ENCODE results near the gene RETREG2. TPM values are rescaled to one million over a fixed set of nuclear protein-coding genes. Genes with fewer than 3 reads are reported as not detected.

Gene RETREG2
- total RNA-seq, 1 donor from 2014 or later, result 29.9 TPM

DNA sequence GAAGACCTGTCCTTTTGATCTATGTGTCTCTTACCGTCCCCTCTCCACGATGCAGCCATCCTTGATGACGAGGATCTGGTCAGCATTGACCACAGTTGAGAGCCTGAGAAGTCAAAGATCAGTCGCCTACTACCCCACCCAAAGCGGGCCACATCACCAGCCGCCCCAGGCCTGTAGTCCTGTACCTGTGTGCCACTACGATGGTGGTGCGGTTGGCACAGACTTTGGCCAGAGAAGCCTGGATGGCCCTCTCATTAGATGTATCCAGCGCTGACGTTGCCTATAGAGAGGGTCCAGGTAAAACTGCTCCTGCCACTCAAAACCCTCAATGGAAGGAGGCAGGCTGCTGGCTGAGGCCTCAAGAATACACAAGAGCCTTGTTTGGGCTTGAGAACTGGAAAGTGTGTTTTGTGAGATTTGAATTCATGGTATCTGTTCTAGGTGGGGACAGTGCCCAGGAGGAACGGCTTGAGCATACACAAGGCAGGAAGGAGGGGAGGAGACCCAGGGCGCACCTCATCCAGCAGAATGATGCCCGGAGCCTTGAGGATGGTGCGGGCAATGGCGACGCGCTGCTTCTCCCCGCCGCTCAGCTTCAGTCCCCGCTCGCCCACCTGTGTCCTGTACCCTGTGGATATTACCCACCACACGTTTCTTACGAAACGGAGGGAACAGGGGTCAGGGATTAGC lies 32.3 kb downstream of the RETREG2 start:
- Histone ChIP-seq H3K36me3 (peaks cover 66% of the 10 kb centered on the region), H3K27ac (replicated peaks) (no peak overlapping the region)
- DNase-seq, result no peak

GRCh38 chr2:219210886-219211362 lies 32.8 kb downstream of the RETREG2 start:
- H3K27ac ChIP-seq (replicated peaks), result no peak overlapping the region
- H3K9me3 ChIP-seq (replicated peaks), result no peaks in the 10 kb centered on the region
- H3K4me3 ChIP-seq, result no peak overlapping the region
- intact Hi-C loops (cut with micrococcal nuclease), result no loop called here
- H3K36me3 ChIP-seq, result peaks cover 72% of the 10 kb centered on the region
- no peak for DNase-seq
- peaks cover 25% of the 10 kb centered on the region for H3K4me1 ChIP-seq
- no peaks in the 10 kb centered on the region for H3K27me3 ChIP-seq (ENCODE audit: low read depth)
- no peak for TF ChIP-seq CTCF (IDR thresholded peaks at IDR 0.05; ENCODE audit: borderline replicate concordance)

More for the DNA sequence above, 32.3 kb downstream of the RETREG2 start:
- Histone ChIP-seq H3K4me1 (peaks cover 27% of the 10 kb centered on the region), H3K4me3 (no peak overlapping the region), H3K27me3 (ENCODE audit: low read depth) (no peaks in the 10 kb centered on the region), H3K9me3 (replicated peaks) (no peaks in the 10 kb centered on the region)
- intact Hi-C loops (cut with micrococcal nuclease), result no loop called here
- no peak for TF ChIP-seq CTCF (IDR thresholded peaks at IDR 0.05; ENCODE audit: borderline replicate concordance)

GRCh38 chr2:219213026-219213415 lies 34.9 kb downstream of the RETREG2 start:
- intact Hi-C loops (cut with micrococcal nuclease), result no loop called here
- H3K4me1 ChIP-seq, result peaks cover 25% of the 10 kb centered on the region
- DNase-seq, result no peak
- no peak for TF ChIP-seq CTCF (IDR thresholded peaks at IDR 0.05; ENCODE audit: borderline replicate concordance)
- H3K9me3 ChIP-seq (replicated peaks), result no peaks in the 10 kb centered on the region
- H3K36me3 ChIP-seq, result peaks cover 74% of the 10 kb centered on the region
- no peak overlapping the region for H3K4me3 ChIP-seq
- H3K27ac ChIP-seq (replicated peaks), result no peak overlapping the region
- no peaks in the 10 kb centered on the region for H3K27me3 ChIP-seq (ENCODE audit: low read depth)

DNA sequence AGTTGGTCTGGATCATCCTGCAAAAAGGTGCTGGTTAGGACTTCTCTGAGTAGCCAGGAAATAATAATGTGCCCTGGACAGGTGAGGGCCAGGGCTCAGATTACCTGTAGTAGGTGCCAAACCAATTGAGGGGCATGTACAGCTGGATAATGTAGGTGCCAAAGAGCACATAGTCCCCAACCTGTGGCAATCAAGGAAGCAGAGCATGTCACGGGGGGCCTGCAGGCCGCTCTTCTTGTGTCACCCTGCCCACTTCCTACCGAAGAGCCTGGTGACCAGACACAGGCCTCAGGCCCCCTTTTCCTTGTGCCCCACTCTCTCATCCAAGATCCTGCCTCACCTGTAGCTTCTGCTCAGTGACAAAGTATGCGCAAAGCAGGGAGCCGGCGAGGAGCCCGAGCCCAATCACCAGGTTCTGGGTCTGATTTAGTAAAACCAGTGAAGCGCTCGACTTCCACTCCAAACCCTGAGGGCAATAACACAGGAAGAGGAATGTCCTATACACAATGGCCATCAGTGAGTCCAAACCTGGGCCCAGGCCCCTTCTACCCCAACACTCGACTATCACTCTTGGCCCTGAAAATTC lies 35.5 kb downstream of the RETREG2 start:
- no peak for TF ChIP-seq CTCF (IDR thresholded peaks at IDR 0.05; ENCODE audit: borderline replicate concordance)
- H3K27ac ChIP-seq (replicated peaks), result no peak overlapping the region
- peaks cover 25% of the 10 kb centered on the region for H3K4me1 ChIP-seq
- H3K9me3 ChIP-seq (replicated peaks), result no peaks in the 10 kb centered on the region
- H3K4me3 ChIP-seq, result no peak overlapping the region
- DNase-seq, result no peak
- H3K36me3 ChIP-seq, result peaks cover 68% of the 10 kb centered on the region
- no peaks in the 10 kb centered on the region for H3K27me3 ChIP-seq (ENCODE audit: low read depth)
- intact Hi-C loops (cut with micrococcal nuclease), result no loop called here

DNA sequence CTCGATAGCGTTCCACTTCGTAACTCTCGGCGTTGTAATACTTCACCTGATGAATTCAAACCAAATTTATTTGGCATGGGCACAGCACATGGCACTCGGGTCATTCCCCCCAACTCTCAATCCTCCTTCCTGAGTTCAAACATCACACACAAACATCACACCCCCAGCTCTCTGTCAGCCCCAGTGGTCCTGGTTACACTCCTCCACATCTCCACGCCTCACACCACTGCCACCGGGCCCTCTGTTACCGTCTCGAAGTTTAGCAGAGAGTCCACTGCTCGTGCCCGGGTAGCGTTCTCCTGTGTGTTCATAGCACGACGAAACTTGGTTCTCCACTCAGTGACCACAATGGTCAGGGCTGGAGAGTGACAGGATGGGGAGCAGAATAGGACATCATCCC lies 36.1 kb downstream of the RETREG2 start:
- intact Hi-C loops (cut with micrococcal nuclease), result no loop called here

More for the DNA sequence above, 36.1 kb downstream of the RETREG2 start:
- H3K4me1 ChIP-seq, result peaks cover 25% of the 10 kb centered on the region
- no peaks in the 10 kb centered on the region for H3K9me3 ChIP-seq (replicated peaks)
- H3K27me3 ChIP-seq (ENCODE audit: low read depth), result no peaks in the 10 kb centered on the region
- no peak for DNase-seq
- no peak overlapping the region for H3K27ac ChIP-seq (replicated peaks)
- H3K36me3 ChIP-seq, result peaks cover 62% of the 10 kb centered on the region
- no peak for TF ChIP-seq CTCF (IDR thresholded peaks at IDR 0.05; ENCODE audit: borderline replicate concordance)
- H3K4me3 ChIP-seq, result no peak overlapping the region

All from left ventricle myocardium inferior (tissue), 1 donor.